Endothelial cell of umbilical vein (primary cell): ENCODE measurements around the gene RYR2. TPM values are rescaled to one million over a fixed set of nuclear protein-coding genes. Genes with fewer than 3 reads are reported as not detected.

Experiments
- BruUV-seq: library from RNA; stranded (reverse); fragments of 400-500 nt; replicated peaks from 2 replicates; lab custom pipeline; 2021; lab: Mats Ljungman, UMichigan
- CTCF ChIA-PET: fragments of 300-600, 350-600 bp; sonication (Branson Sonifier 250); formaldehyde crosslinking; loops from one replicate; lab custom pipeline; 2021; ENCODE audit warnings: antibody characterized with exemption, inconsistent platforms; lab: Charles Lee
- POLR2A ChIA-PET: fragments of 300-600, 350-600 bp; sonication (Branson Sonifier 250); formaldehyde crosslinking; loops from one replicate; lab custom pipeline; 2021; ENCODE audit warnings: antibody characterized with exemption, inconsistent platforms; lab: Charles Lee
- DNase-seq: peaks from one replicate; pipeline ENCODE4 v3.0.0-alpha.2; 2011; ENCODE audit warnings: low read depth, low spot score
- FAIRE-seq: peaks from 2 replicates; lab custom pipeline; 2011; peaks lifted over from hg19 to GRCh38; lab: Jason Lieb, UNC
- H2AFZ ChIP-seq: 2 replicates; pipeline ENCODE4 v1.6.0; 2012; ENCODE audit warnings: low read depth, low read length, control low read depth, inconsistent platforms
- H3K27ac ChIP-seq: 2 replicates; pipeline ENCODE4 v1.5.1; 2011; ENCODE audit warnings: low read depth, mild to moderate bottlenecking, control low read depth, low read length, moderate library complexity; ENCODE audit not compliant: insufficient read depth
- H3K27me3 ChIP-seq, 2 experiments: 2 replicates each; pipeline versions ENCODE4 v1.6.0 to v1.6.1; 2011; ENCODE audit warnings: low read length in 2 of 2, mixed read lengths in 1 of 2; ENCODE audit not compliant: control insufficient read depth in 2 of 2, insufficient read depth in 2 of 2
- H3K36me3 ChIP-seq, 2 experiments: 2 replicates in 1 of 2; 3 replicates in 1 of 2; pipeline ENCODE4 v1.5.1; 2011; ENCODE audit warnings: low read length in 2 of 2, mild to moderate bottlenecking in 1 of 2, moderate library complexity in 1 of 2; ENCODE audit not compliant: control insufficient read depth in 2 of 2, insufficient read depth in 2 of 2; ENCODE audit errors: extremely low read depth in 1 of 2
- H3K4me1 ChIP-seq: 3 replicates; pipeline ENCODE4 v1.5.1; 2011; ENCODE audit warnings: mild to moderate bottlenecking, low read length; ENCODE audit not compliant: control insufficient read depth, insufficient read depth; ENCODE audit errors: extremely low read depth
- H3K4me2 ChIP-seq: 2 replicates; pipeline ENCODE4 v1.6.1; 2011; ENCODE audit warnings: low read length, control low read depth, mixed read lengths; ENCODE audit not compliant: insufficient read depth
- H3K4me3 ChIP-seq, 3 experiments: fragments of 200-600 bp in 1 of 3; sonication (generic), shearing (Covaris generic) in 1 of 3; replicated peaks in 1 of 3; 2 replicates each; pipeline ENCODE4 v1.5.1; 2011 to 2016; ENCODE audit warnings: control low read depth in 3 of 3, low read length in 3 of 3, mild to moderate bottlenecking in 2 of 3, inconsistent platforms in 1 of 3, low read depth in 1 of 3, moderate library complexity in 1 of 3; ENCODE audit not compliant: insufficient read depth in 1 of 3
- H3K79me2 ChIP-seq: 2 replicates; pipeline ENCODE4 v1.6.0; 2012; ENCODE audit warnings: low read length, inconsistent platforms; ENCODE audit not compliant: control insufficient read depth, insufficient read depth
- H3K9ac ChIP-seq: replicated peaks from 2 replicates; pipeline ENCODE3; 2011; ENCODE audit warnings: low read length, control low read depth; ENCODE audit not compliant: insufficient read depth; ENCODE audit errors: extremely low read depth
- H3K9me1 ChIP-seq: replicated peaks from 3 replicates; pipeline ENCODE4 v1.6.0; 2011; ENCODE audit warnings: mild to moderate bottlenecking, low read length; ENCODE audit not compliant: control insufficient read depth, insufficient read depth; ENCODE audit errors: extremely low read depth
- H3K9me3 ChIP-seq: replicated peaks from 2 replicates; pipeline ENCODE4 v1.5.1; 2012; ENCODE audit warnings: low read length, inconsistent platforms; ENCODE audit not compliant: control insufficient read depth, insufficient read depth
- H4K20me1 ChIP-seq: replicated peaks from 2 replicates; pipeline ENCODE3; 2011; ENCODE audit warnings: mild to moderate bottlenecking, low read length; ENCODE audit not compliant: control insufficient read depth, insufficient read depth; ENCODE audit errors: extremely low read depth
- CTCF ChIP-seq, 2 donors: IDR thresholded peaks; 1 replicate in 1 of 2; 2 replicates in 1 of 2; pipeline ENCODE4 v1.5.1; 2011; ENCODE audit warnings: low read length in 2 of 2, mild to moderate bottlenecking in 2 of 2, moderate library complexity in 2 of 2, control low read depth in 1 of 2, inconsistent platforms in 1 of 2, low read depth in 1 of 2; ENCODE audit not compliant: insufficient read depth in 1 of 2; ENCODE audit errors: extremely low read depth in 1 of 2
- EZH2 ChIP-seq: IDR thresholded peaks from 2 replicates; pipeline ENCODE4 v1.6.1; 2012; ENCODE audit warnings: borderline replicate concordance, low read depth, mild to moderate bottlenecking, moderate library complexity, low read length, inconsistent platforms; ENCODE audit not compliant: severe bottlenecking
- FOS ChIP-seq: IDR thresholded peaks from 2 replicates; pipeline ENCODE4 v1.6.1; 2011; ENCODE audit warnings: mild to moderate bottlenecking, low read length, moderate library complexity, borderline replicate concordance; ENCODE audit not compliant: insufficient read depth
- GATA2 ChIP-seq: IDR thresholded peaks from 2 replicates; pipeline ENCODE4 v1.7.0; 2011; ENCODE audit warnings: low read depth, mild to moderate bottlenecking, moderate library complexity, mixed read lengths, low read length; ENCODE audit not compliant: insufficient read length, insufficient read depth
- JUN ChIP-seq: IDR thresholded peaks from 2 replicates; pipeline ENCODE4 v1.6.1; 2011; ENCODE audit warnings: borderline replicate concordance, low read depth; ENCODE audit not compliant: insufficient read length, insufficient read depth
- MAX ChIP-seq: IDR thresholded peaks from 2 replicates; pipeline ENCODE4 v1.6.1; 2011; ENCODE audit not compliant: insufficient read depth, insufficient read length
- MYC ChIP-seq: IDR thresholded peaks from one replicate; pipeline ENCODE4 v1.6.1; 2011; ENCODE audit warnings: mild to moderate bottlenecking, low read depth, low read length
- POLR2A ChIP-seq: IDR thresholded peaks from 2 replicates; pipeline ENCODE4 v1.6.1; 2012; ENCODE audit warnings: low read depth, mild to moderate bottlenecking, control low read depth, low read length
- POLR2AphosphoS5 ChIP-seq: IDR thresholded peaks from 2 replicates; pipeline ENCODE4 v1.6.1; 2012; ENCODE audit warnings: low read depth, mild to moderate bottlenecking, control low read depth, low read length, moderate library complexity; ENCODE audit not compliant: insufficient read depth
- dilution Hi-C: fragments of 300-500 bp; cut with MboI; formaldehyde crosslinking; loops from one replicate; pipeline ENCODE4 v1.15.0; 2019; ENCODE audit warnings: low sequenced_read_pairs; ENCODE audit not compliant: extremely low pct_ligation_motif_present
- intact Hi-C: fragments of 100-400 bp; cut with micrococcal nuclease; formaldehyde crosslinking; loops from one replicate; pipeline ENCODE4 v1.10.0; 2022
- polyA plus RNA-seq, 4 experiments: library from polyadenylated mRNA; depleted of rRNA in 3 of 4; stranded (reverse) in 3 of 4; unstranded in 1 of 4; fragments of >200 nt; gene quantifications; 2 replicates each; pipeline versions ENCODE4 v1.2.1 to v1.2.3, GENCODE V29; 2011 to 2012; ENCODE audit warnings: missing spikeins in 1 of 4
- total RNA-seq: library from RNA; stranded (reverse); gene quantifications from 2 replicates; pipeline ENCODE4 v1.2.3, GENCODE V29; 2021

The RYR2 gene
- total and polyA plus RNA-seq, 2 donors (not counting 3 experiments of a cell fraction or from before 2014, with no cell fraction given), result not detected

GRCh38 chr1:237152506-237153335, 110.7 kb downstream of the RYR2 start:
- dilution Hi-C loops (no loop called here), intact Hi-C loops (no loop called here)
- Histone ChIP-seq H4K20me1 (no peaks in the 10 kb centered on the region), H3K79me2 (no peaks in the 10 kb centered on the region), H3K9ac (no peak overlapping the region), H2AFZ (no peak overlapping the region), H3K9me1 (no peaks in the 10 kb centered on the region), H3K27ac (no peak overlapping the region), H3K36me3 (no peaks in the 10 kb centered on the region), H3K27me3 (no peaks in the 10 kb centered on the region), H3K4me2 (no peak overlapping the region), H3K9me3 (no peaks in the 10 kb centered on the region), H3K4me3 (no peak overlapping the region), H3K4me1 (no peaks in the 10 kb centered on the region)
- ChIA-PET POLR2A (no interaction called here), CTCF (no interaction called here)
- BruUV-seq, result no TSS peak
- DNase-seq (no peak), FAIRE-seq (no peak)
- TF ChIP-seq GATA2 (no peak), JUN (no peak), EZH2 (no peak), POLR2A (no peak), CTCF (IDR thresholded peaks at IDR 0.05; ENCODE audit: extremely low read depth in 1 of 2, insufficient read depth in 1 of 2, low read depth in 1 of 2, low read length in 2 of 2) (no peak), FOS (no peak), MYC (no peak), POLR2AphosphoS5 (no peak), MAX (no peak)
